Peyer's patch (tissue), 4 donors: Measurements from ENCODE around the gene ANKH.

Source experiments
- POLR2A ChIP-seq, 2 donors: fragments of 450-650 bp; IDR thresholded peaks; one replicate each; pipeline ENCODE4 v1.5.1; 2017; ENCODE audit warnings: antibody characterized with exemption in 2 of 2, mild to moderate bottlenecking in 2 of 2, moderate library complexity in 2 of 2
- TF ChIP-seq, protein P1 (sequence below), 6 experiments: fragments of 450-650 bp in 4 of 6; fragments of 200-600 bp in 2 of 6; sonication (generic) in 1 of 6; IDR thresholded peaks; one replicate each; pipeline ENCODE4 v1.5.1; 2017 to 2019; ENCODE audit warnings: antibody characterized with exemption in 6 of 6, mild to moderate bottlenecking in 3 of 6, moderate library complexity in 1 of 6

- no peak for TF ChIP-seq POLR2A (IDR thresholded peaks at IDR 0.05)
- TF ChIP-seq, protein P1, sequence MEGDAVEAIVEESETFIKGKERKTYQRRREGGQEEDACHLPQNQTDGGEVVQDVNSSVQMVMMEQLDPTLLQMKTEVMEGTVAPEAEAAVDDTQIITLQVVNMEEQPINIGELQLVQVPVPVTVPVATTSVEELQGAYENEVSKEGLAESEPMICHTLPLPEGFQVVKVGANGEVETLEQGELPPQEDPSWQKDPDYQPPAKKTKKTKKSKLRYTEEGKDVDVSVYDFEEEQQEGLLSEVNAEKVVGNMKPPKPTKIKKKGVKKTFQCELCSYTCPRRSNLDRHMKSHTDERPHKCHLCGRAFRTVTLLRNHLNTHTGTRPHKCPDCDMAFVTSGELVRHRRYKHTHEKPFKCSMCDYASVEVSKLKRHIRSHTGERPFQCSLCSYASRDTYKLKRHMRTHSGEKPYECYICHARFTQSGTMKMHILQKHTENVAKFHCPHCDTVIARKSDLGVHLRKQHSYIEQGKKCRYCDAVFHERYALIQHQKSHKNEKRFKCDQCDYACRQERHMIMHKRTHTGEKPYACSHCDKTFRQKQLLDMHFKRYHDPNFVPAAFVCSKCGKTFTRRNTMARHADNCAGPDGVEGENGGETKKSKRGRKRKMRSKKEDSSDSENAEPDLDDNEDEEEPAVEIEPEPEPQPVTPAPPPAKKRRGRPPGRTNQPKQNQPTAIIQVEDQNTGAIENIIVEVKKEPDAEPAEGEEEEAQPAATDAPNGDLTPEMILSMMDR (IDR thresholded peaks at IDR 0.05): no peak
Measured at GRCh38 chr5:14864181-14864812, 7.3 kb downstream of the ANKH start.
